Ascending aorta (tissue), 2 donors: Measurements from ENCODE around the gene LPGAT1. TPM values are rescaled to one million over a fixed set of nuclear protein-coding genes. Genes with fewer than 3 reads are reported as not detected.

ENCODE experiments used
- DNase-seq, 2 donors: peaks; one replicate each; pipeline ENCODE4 v3.0.0-alpha.2; 2019; ENCODE audit warnings: low spot score in 2 of 2
- H3K27ac ChIP-seq, 2 donors: fragments of 200-600 bp; sonication (generic); one replicate each; pipeline ENCODE4 v1.5.1; 2016 to 2017; ENCODE audit warnings: mild to moderate bottlenecking in 1 of 2
- H3K27me3 ChIP-seq: fragments of 200-600 bp; sonication (generic); one replicate; pipeline ENCODE4 v1.5.1; 2017
- H3K36me3 ChIP-seq, 2 donors: fragments of 200-600 bp; sonication (generic); one replicate each; pipeline ENCODE4 v1.5.1; 2016
- H3K4me1 ChIP-seq, 2 donors: fragments of 200-600 bp; sonication (generic); one replicate each; pipeline ENCODE4 v1.5.1; 2016 to 2017; ENCODE audit warnings: mild to moderate bottlenecking in 1 of 2
- H3K4me3 ChIP-seq, 2 donors: fragments of 200-600 bp; sonication (generic); one replicate each; pipeline ENCODE4 v1.5.1; 2016 to 2017; ENCODE audit warnings: mild to moderate bottlenecking in 1 of 2
- H3K9me3 ChIP-seq, 2 donors: fragments of 200-600 bp; sonication (generic); one replicate each; pipeline ENCODE4 v1.5.1; 2016
- intact Hi-C: fragments of 100-400 bp; cut with DNase I; formaldehyde crosslinking; loops from one replicate; pipeline ENCODE4 v1.15.1; 2023
- total RNA-seq: library from RNA; depleted of rRNA; stranded (reverse); fragments of >200 nt; gene quantifications from one replicate; pipeline ENCODE4 v1.1.0, GENCODE V29; 2016
- TF ChIP-seq, protein P1 (sequence below), 3 experiments: fragments of 200-600 bp in 2 of 3; fragments of 450-650 bp in 1 of 3; sonication (generic) in 2 of 3; IDR thresholded peaks; one replicate each; pipeline ENCODE4 v1.5.1; 2016 to 2019; ENCODE audit warnings: antibody characterized with exemption in 3 of 3, mild to moderate bottlenecking in 1 of 3, moderate library complexity in 1 of 3

The LPGAT1 gene
- total RNA-seq, 1 donor from 2014 or later: 17.1 TPM

DNA sequence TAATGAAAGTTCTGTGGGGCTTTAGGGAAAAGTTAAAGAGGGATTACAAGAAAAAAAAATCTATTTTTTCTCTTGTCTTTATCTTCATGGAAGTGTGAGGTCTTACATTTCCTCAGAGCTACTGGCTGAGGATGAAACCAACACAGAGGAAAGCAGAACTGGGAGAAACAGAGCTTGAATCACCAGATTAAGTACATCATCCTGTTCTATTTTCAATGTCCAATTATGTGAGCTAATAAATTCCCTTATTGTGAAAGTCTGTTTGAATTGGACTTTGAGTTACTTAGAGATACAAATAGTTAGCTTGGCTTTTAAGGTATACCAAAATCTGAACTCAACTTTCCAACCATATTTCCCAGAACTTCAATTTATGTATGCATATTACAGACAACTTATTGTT is 69.2 kb downstream of the LPGAT1 start:
- Histone ChIP-seq H3K36me3 (peaks cover 0 to 21% of the 10 kb centered on the region in 2 donors), H3K27ac (no peak overlapping the region), H3K27me3 (no peaks in the 10 kb centered on the region), H3K4me3 (no peak overlapping the region), H3K4me1 (no peaks in the 10 kb centered on the region), H3K9me3 (peaks cover 0 to 9% of the 10 kb centered on the region in 2 donors)
- DNase-seq: no peak
- intact Hi-C loops: no loop called here
- TF ChIP-seq, protein P1, sequence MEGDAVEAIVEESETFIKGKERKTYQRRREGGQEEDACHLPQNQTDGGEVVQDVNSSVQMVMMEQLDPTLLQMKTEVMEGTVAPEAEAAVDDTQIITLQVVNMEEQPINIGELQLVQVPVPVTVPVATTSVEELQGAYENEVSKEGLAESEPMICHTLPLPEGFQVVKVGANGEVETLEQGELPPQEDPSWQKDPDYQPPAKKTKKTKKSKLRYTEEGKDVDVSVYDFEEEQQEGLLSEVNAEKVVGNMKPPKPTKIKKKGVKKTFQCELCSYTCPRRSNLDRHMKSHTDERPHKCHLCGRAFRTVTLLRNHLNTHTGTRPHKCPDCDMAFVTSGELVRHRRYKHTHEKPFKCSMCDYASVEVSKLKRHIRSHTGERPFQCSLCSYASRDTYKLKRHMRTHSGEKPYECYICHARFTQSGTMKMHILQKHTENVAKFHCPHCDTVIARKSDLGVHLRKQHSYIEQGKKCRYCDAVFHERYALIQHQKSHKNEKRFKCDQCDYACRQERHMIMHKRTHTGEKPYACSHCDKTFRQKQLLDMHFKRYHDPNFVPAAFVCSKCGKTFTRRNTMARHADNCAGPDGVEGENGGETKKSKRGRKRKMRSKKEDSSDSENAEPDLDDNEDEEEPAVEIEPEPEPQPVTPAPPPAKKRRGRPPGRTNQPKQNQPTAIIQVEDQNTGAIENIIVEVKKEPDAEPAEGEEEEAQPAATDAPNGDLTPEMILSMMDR (IDR thresholded peaks at IDR 0.05): no peak

DNA sequence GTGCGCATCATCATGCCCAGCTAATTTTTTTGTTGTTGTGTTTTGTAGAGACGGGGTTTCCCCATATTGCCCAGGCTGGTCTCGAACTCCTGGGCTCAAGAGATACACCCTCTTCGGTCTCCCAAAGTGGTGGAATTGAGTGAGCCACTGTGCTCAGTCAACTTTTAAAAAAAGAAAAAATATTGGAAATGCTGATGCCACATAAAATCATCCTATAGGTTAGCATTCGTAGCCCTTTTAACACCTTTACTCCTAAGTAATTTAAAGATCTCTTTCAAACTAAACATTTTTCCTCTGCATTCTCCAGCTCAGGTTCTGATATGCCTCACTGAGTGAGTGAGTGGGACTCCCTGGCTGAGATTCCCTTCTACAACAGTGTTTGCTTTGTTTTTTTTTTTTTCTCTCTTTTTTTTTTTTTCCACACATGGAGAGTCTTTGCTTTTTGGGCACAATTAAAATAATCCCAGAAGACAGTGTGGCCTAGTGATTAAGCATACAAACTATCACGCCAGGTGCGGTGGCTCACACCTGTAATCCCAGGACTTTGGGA is 74.0 kb downstream of the LPGAT1 start:
- Histone ChIP-seq H3K4me1 (no peaks in the 10 kb centered on the region), H3K4me3 (no peak overlapping the region), H3K9me3 (peaks cover 0 to 9% of the 10 kb centered on the region in 2 donors), H3K36me3 (peaks cover 0 to 13% of the 10 kb centered on the region in 2 donors), H3K27me3 (no peaks in the 10 kb centered on the region), H3K27ac (no peak overlapping the region)
- intact Hi-C loops: no loop called here
- DNase-seq: no peak
- TF ChIP-seq, protein P1 (IDR thresholded peaks at IDR 0.05): no peak

DNA sequence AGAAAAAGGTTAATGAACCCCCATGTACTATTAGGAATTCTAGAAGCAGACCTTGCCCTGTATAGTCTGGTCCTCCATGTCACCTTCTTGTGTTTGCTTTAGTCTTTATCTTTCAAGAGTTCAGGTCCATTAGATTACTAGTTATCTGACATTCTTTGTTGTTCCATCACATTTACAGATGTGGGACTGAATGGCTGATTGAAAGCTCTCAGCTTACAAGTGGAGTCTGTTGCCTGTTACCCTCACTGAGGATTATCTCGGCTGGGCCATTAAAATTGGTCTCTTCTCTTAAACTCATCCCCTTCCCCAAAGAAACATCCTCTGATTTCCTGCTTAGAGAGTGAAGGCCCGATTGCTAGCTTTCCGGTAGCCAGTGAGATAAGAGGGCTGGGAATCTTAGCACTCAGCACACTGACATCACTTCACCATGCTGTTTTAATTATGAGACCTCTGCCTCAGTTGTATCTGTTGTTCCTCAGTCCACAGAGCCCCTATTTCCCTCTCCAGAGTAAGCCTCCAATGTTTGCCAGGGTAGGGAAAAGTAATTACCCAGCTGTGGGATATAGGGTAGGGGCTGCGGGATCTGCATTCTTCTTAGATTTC is 76.8 kb downstream of the LPGAT1 start:
- H3K4me1 ChIP-seq: no peaks in the 10 kb centered on the region
- TF ChIP-seq, protein P1 (IDR thresholded peaks at IDR 0.05): no peak
- DNase-seq: no peak
- peaks cover 0 to 6% of the 10 kb centered on the region in 2 donors for H3K9me3 ChIP-seq
- peaks cover 21 to 34% of the 10 kb centered on the region in 2 donors for H3K36me3 ChIP-seq
- no peak overlapping the region for H3K27ac ChIP-seq
- intact Hi-C loops: no loop called here
- H3K27me3 ChIP-seq: no peaks in the 10 kb centered on the region
- H3K4me3 ChIP-seq: no peak overlapping the region

DNA sequence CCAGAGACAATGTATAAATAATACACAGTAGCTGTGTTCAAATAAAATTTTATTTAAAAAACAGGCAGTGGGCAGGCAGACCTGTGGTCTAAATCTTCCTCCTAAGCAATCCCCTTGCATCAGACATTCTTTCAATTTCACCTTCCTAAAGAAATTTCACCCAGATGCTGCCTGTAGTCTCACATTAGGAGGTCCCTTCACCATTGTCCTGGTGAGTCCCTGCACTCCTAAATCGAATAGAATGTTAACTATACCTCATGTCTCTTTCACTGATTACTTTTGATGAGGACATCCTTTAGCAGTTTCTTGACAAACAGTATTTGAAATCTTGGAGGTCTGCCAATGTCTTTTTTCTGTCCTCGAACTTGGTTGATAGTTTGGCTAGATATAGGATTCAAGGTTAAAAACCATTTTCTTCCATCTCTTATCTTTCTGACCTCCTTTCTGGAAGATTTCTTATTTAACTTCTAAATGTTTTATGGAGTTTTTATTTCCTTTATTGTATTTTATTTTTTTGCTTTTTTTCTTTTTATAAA is 77.5 kb downstream of the LPGAT1 start:
- Histone ChIP-seq H3K36me3 (peaks cover 28 to 34% of the 10 kb centered on the region in 2 donors), H3K9me3 (no peaks in the 10 kb centered on the region), H3K27me3 (no peaks in the 10 kb centered on the region), H3K4me3 (no peak overlapping the region), H3K27ac (no peak overlapping the region), H3K4me1 (no peaks in the 10 kb centered on the region)
- TF ChIP-seq, protein P1 (IDR thresholded peaks at IDR 0.05): no peak
- intact Hi-C loops: no loop called here
- DNase-seq: no peak

DNA sequence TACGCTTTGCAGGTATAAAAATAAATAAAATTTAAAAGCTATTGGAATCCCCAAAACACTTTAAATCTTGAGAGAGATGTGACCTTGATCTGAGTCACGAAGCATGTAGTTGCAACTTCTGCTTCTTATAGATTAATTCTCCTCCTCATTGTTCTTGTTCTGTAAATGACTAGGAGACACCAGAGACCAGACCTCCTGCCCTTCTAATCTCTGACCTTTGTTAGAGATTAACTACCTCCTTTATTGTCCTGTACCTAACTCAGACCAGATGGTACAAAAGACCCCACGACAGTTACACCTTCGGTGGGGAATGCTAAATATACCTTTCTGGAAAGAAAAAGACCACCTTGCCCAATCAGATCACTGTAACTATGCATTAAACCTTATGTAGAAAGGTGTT is 78.2 kb downstream of the LPGAT1 start:
- H3K27ac ChIP-seq: no peak overlapping the region
- no peaks in the 10 kb centered on the region for H3K9me3 ChIP-seq
- DNase-seq: no peak
- H3K27me3 ChIP-seq: no peaks in the 10 kb centered on the region
- intact Hi-C loops: no loop called here
- TF ChIP-seq, protein P1 (IDR thresholded peaks at IDR 0.05): no peak
- peaks cover 28 to 32% of the 10 kb centered on the region in 2 donors for H3K36me3 ChIP-seq
- H3K4me1 ChIP-seq: no peaks in the 10 kb centered on the region
- H3K4me3 ChIP-seq: no peak overlapping the region
